ENCODE data around the gene EFHD2.
"Not testable (repeated sequence)": the region's sequence is repeated elsewhere in the genome, so short reads cannot be mapped to it uniquely, and the experiment has no call there.

EFHD2 gene

GRCh38 chr1:15452866-15453571 is 43.3 kb downstream of the EFHD2 start:
- DNase-seq (ENCODE audit: low read depth in 2 of 2) = no peak

- DNase-seq (ENCODE audit: low read depth in 2 of 2) = no peak
Measured at GRCh38 chr1:15453734-15454133, 44.0 kb downstream of the EFHD2 start.

GRCh38 chr1:15454256-15454655 is 44.6 kb downstream of the EFHD2 start:
- DNase-seq (ENCODE audit: low read depth in 2 of 2) = no peak

- no peak for DNase-seq (ENCODE audit: low read depth in 2 of 2)
Measured at GRCh38 chr1:15455522-15455921, 45.8 kb downstream of the EFHD2 start.

- DNase-seq (ENCODE audit: low read depth in 2 of 2) = no peak
Measured at GRCh38 chr1:15456313-15456954, 46.7 kb downstream of the EFHD2 start, which contains the start of gene CELA2A. Gene CELA2A (plus strand): TSS chr1:15456732. CDS start chr1:15456754, 22 bp downstream.

- no peak for DNase-seq (ENCODE audit: low read depth in 2 of 2)
Measured at GRCh38 chr1:15457585-15457984, 47.9 kb downstream of the EFHD2 start.

- not testable (repeated sequence) for DNase-seq (ENCODE audit: low read depth in 2 of 2)
Measured at GRCh38 chr1:15458388-15458787, 48.7 kb downstream of the EFHD2 start.

- DNase-seq (ENCODE audit: low read depth in 2 of 2) = no peak
Measured at GRCh38 chr1:15459771-15460707, 50.4 kb downstream of the EFHD2 start.

- no peak for DNase-seq (ENCODE audit: low read depth in 2 of 2)
Measured at GRCh38 chr1:15460708-15461095, 51.0 kb downstream of the EFHD2 start.

- not testable (repeated sequence) for DNase-seq (ENCODE audit: low read depth in 2 of 2)
Measured at GRCh38 chr1:15463064-15463800, 53.5 kb downstream of the EFHD2 start.

- DNase-seq (ENCODE audit: low read depth in 2 of 2) = not testable (repeated sequence)
Measured at GRCh38 chr1:15463926-15464322, 54.2 kb downstream of the EFHD2 start.

GRCh38 chr1:15465674-15466073 is 56.0 kb downstream of the EFHD2 start:
- DNase-seq (ENCODE audit: low read depth in 2 of 2) = no peak

- not testable (repeated sequence) for DNase-seq (ENCODE audit: low read depth in 2 of 2)
Measured at GRCh38 chr1:15466955-15467625, 57.4 kb downstream of the EFHD2 start.

GRCh38 chr1:15468145-15468544 is 58.5 kb downstream of the EFHD2 start:
- no peak for DNase-seq (ENCODE audit: low read depth in 2 of 2)

- no peak for DNase-seq (ENCODE audit: low read depth in 2 of 2)
Measured at GRCh38 chr1:15469361-15469760, 59.7 kb downstream of the EFHD2 start.

- not testable (repeated sequence) for DNase-seq (ENCODE audit: low read depth in 2 of 2)
Measured at GRCh38 chr1:15469821-15470448, 60.2 kb downstream of the EFHD2 start.

- not testable (repeated sequence) for DNase-seq (ENCODE audit: low read depth in 2 of 2)
Measured at GRCh38 chr1:15471067-15471466, 61.4 kb downstream of the EFHD2 start.

GRCh38 chr1:15471723-15472122 is 62.0 kb downstream of the EFHD2 start:
- DNase-seq (ENCODE audit: low read depth in 2 of 2) = not testable (repeated sequence)

GRCh38 chr1:15472587-15472986 is 62.9 kb downstream of the EFHD2 start:
- DNase-seq (ENCODE audit: low read depth in 2 of 2) = no peak

GRCh38 chr1:15475752-15476314 is 66.1 kb downstream of the EFHD2 start, which contains the start of gene CELA2B:
Gene CELA2B (plus strand): TSS chr1:15476104. CDS start chr1:15476126, 22 bp downstream.
- DNase-seq (ENCODE audit: low read depth in 2 of 2) = no peak

Data from stimulated activated CD4-positive, alpha-beta T cell treated with anti-CD3 and anti-CD28 coated beads, Interleukin-4, amount 100 ng/mL, for 48 hours (primary cell).